SK-N-MC (cell line): ENCODE results near the gene ZSCAN5B.

Experiments used
- EZH2 ChIP-seq: fragments of 200-600 bp; sonication (generic); IDR thresholded peaks from one replicate; pipeline ENCODE4 v1.6.1; 2017; ENCODE audit warnings: antibody characterized with exemption
- FOXP2 ChIP-seq: optimal IDR thresholded peaks from 2 replicates; pipeline ENCODE3; 2011; ENCODE audit warnings: mild to moderate bottlenecking, moderate library complexity; ENCODE audit not compliant: insufficient read depth; ENCODE audit errors: extremely low read length, control extremely low read depth
- POLR2AphosphoS5 ChIP-seq: IDR thresholded peaks from 2 replicates; pipeline ENCODE4 v1.6.1; 2012; ENCODE audit warnings: mild to moderate bottlenecking, low read depth, low read length, borderline replicate concordance

GRCh38 chr19:56177564-56178243 is 19.9 kb downstream of the ZSCAN5B start:
- TF ChIP-seq EZH2 (no peak), POLR2AphosphoS5 (no peak), FOXP2 (no peak)
